Transverse colon (tissue), 4 donors: ENCODE measurements around the gene SETX. TPM values are rescaled to one million over a fixed set of nuclear protein-coding genes. Genes with fewer than 3 reads are reported as not detected.

Experiments used
- DNase-seq: peaks from one replicate; pipeline ENCODE4 v3.0.0-alpha.2; 2019
- H3K27ac ChIP-seq, 4 donors: fragments of 200-600 bp; sonication (generic); 2 replicates each; pipeline ENCODE4 v1.5.1; 2016 to 2018; ENCODE audit warnings: inconsistent platforms in 4 of 4
- H3K27me3 ChIP-seq: fragments of 200-600 bp; sonication (generic); 2 replicates; pipeline ENCODE4 v1.5.1; 2017; ENCODE audit warnings: inconsistent platforms
- H3K36me3 ChIP-seq, 4 donors: fragments of 200-600 bp; sonication (generic); 2 replicates each; pipeline ENCODE4 v1.5.1; 2017 to 2019; ENCODE audit warnings: inconsistent platforms in 4 of 4
- H3K4me1 ChIP-seq, 4 donors: fragments of 200-600 bp; sonication (generic); 2 replicates each; pipeline ENCODE4 v1.5.1; 2017 to 2020; ENCODE audit warnings: inconsistent platforms in 4 of 4
- H3K4me3 ChIP-seq, 4 donors: fragments of 200-600 bp; sonication (generic); 1 replicate in 1 of 4; 2 replicates in 3 of 4; pipeline versions ENCODE4 v1.5.1 to v1.6.1; 2017 to 2019; ENCODE audit warnings: inconsistent platforms in 4 of 4
- H3K9me3 ChIP-seq, 2 donors: fragments of 200-600 bp; sonication (generic); 2 replicates each; pipeline ENCODE4 v1.5.1; 2017 to 2019; ENCODE audit warnings: inconsistent platforms in 2 of 2
- EP300 ChIP-seq: sonication (generic); formaldehyde crosslinking; IDR thresholded peaks from one replicate; pipeline ENCODE4 v1.6.1; 2017; ENCODE audit warnings: antibody characterized with exemption, low read depth
- POLR2A ChIP-seq: fragments of 450-650 bp; IDR thresholded peaks from one replicate; pipeline ENCODE4 v1.6.1; 2016; ENCODE audit warnings: antibody characterized with exemption, mild to moderate bottlenecking, moderate library complexity
- POLR2AphosphoS5 ChIP-seq, 3 donors: sonication (generic); formaldehyde crosslinking; IDR thresholded peaks; one replicate each; pipeline ENCODE4 v1.6.1; 2016; ENCODE audit warnings: antibody characterized with exemption in 3 of 3
- WGBS, 2 donors: methylation state at CpG; one replicate each; pipeline ENCODE4 v1.1.5; 2018; ENCODE audit warnings: low coverage in 1 of 2; 5-methylcytosine and 5-hydroxymethylcytosine counted together
- in situ Hi-C, 4 donors: fragments of 200-750 bp; cut with MboI; loops; one replicate each; pipeline versions ENCODE4 v1.15.0 to v1.15.1; 2017; ENCODE audit warnings: low sequenced_read_pairs in 3 of 4, low pct_ligation_motif_present in 1 of 4, low pct_unique_long_range_greater_than_20kb in 1 of 4
- intact Hi-C: fragments of 100-400 bp; cut with DNase I; formaldehyde crosslinking; loops from one replicate; pipeline ENCODE4 v1.15.1; 2023; ENCODE audit warnings: low total_unique reads
- total RNA-seq, 4 donors: library from RNA; depleted of rRNA; stranded (reverse); fragments of >200 nt; gene quantifications; one replicate each; pipeline ENCODE4 v1.1.0, GENCODE V29; 2016
- TF ChIP-seq, protein P1 (sequence below), 5 experiments: fragments of 200-600 bp in 3 of 5; fragments of 450-650 bp in 2 of 5; sonication (generic) in 3 of 5; IDR thresholded peaks; 1 replicate in 2 of 5; 2 replicates in 3 of 5; pipeline ENCODE4 v1.5.1; 2016 to 2017; ENCODE audit warnings: antibody characterized with exemption in 5 of 5, inconsistent platforms in 3 of 5, mild to moderate bottlenecking in 2 of 5, moderate library complexity in 1 of 5

The SETX gene
- total RNA-seq, 4 donors from 2014 or later: 27.7 to 70.5 (median 48.5) TPM

- Histone ChIP-seq H3K36me3 (no peaks in the 10 kb centered on the region), H3K27ac (no peak overlapping the region), H3K9me3 (no peaks in the 10 kb centered on the region), H3K27me3 (peaks cover 26% of the 10 kb centered on the region), H3K4me1 (no peaks in the 10 kb centered on the region), H3K4me3 (no peak overlapping the region)
- intact Hi-C loops: loop anchor here (5.0 kb wide), 1 partner anchor 62 kb away; no protein-coding TSS in a partner anchor
- in situ Hi-C loops: no loop called here
- no peak for DNase-seq
- 74 to 89% methylated on average over 4 to 12 of the region's 12 CpGs for WGBS, 2 donors
- TF ChIP-seq POLR2AphosphoS5 (IDR thresholded peaks at IDR 0.05) (no peak), EP300 (no peak), POLR2A (no peak)
- TF ChIP-seq, protein P1, sequence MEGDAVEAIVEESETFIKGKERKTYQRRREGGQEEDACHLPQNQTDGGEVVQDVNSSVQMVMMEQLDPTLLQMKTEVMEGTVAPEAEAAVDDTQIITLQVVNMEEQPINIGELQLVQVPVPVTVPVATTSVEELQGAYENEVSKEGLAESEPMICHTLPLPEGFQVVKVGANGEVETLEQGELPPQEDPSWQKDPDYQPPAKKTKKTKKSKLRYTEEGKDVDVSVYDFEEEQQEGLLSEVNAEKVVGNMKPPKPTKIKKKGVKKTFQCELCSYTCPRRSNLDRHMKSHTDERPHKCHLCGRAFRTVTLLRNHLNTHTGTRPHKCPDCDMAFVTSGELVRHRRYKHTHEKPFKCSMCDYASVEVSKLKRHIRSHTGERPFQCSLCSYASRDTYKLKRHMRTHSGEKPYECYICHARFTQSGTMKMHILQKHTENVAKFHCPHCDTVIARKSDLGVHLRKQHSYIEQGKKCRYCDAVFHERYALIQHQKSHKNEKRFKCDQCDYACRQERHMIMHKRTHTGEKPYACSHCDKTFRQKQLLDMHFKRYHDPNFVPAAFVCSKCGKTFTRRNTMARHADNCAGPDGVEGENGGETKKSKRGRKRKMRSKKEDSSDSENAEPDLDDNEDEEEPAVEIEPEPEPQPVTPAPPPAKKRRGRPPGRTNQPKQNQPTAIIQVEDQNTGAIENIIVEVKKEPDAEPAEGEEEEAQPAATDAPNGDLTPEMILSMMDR (IDR thresholded peaks at IDR 0.05): no peak
Measured at GRCh38 chr9:132234535-132234934, 120.3 kb downstream of the SETX start.

GRCh38 chr9:132233138-132233537, 121.6 kb downstream of the SETX start:
- Histone ChIP-seq H3K27ac (no peak overlapping the region), H3K4me3 (no peak overlapping the region), H3K4me1 (no peaks in the 10 kb centered on the region), H3K9me3 (no peaks in the 10 kb centered on the region), H3K27me3 (peaks cover 26% of the 10 kb centered on the region), H3K36me3 (no peaks in the 10 kb centered on the region)
- in situ Hi-C loops: no loop called here
- no peak for DNase-seq
- 48% methylated on average over 3 of the region's 3 CpGs; no CpG with 5 or more reads in 1 of the 2 donors for WGBS, 2 donors
- TF ChIP-seq POLR2A (no peak), EP300 (no peak), POLR2AphosphoS5 (IDR thresholded peaks at IDR 0.05) (no peak)
- TF ChIP-seq, protein P1 (IDR thresholded peaks at IDR 0.05): no peak
- intact Hi-C loops: loop anchor here (5.0 kb wide), 1 partner anchor 61 kb away; no protein-coding TSS in a partner anchor

DNA sequence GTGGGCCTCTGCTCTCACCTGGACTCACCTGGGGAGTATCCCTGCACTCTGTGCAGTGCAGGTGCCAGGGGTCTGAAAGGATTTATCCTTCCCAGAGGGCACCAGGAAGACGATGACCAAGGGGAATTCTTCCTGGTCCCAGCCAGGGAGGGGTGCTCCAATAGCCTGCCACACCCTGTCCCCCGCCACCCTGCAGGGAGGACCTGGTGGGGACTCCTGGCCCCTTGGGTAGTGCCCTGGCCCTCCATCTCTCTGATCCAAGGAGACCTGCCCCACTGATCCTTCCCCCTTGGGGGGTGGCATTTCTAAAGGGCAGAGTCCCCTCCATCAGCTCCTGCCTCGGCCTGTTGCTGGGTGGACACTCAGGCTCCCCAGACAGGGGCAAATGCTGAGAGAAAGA, 122.3 kb downstream of the SETX start:
- intact Hi-C loops: loop anchor here (5.0 kb wide), 1 partner anchor 60 kb away; no protein-coding TSS in a partner anchor
- Histone ChIP-seq H3K4me3 (no peak overlapping the region), H3K4me1 (no peaks in the 10 kb centered on the region), H3K36me3 (no peaks in the 10 kb centered on the region), H3K27ac (no peak overlapping the region), H3K27me3 (peaks cover 26% of the 10 kb centered on the region), H3K9me3 (no peaks in the 10 kb centered on the region)
- no peak for TF ChIP-seq POLR2AphosphoS5 (IDR thresholded peaks at IDR 0.05)
- no peak for DNase-seq
- WGBS, 2 donors: 60% methylated on average over 3 of the region's 3 CpGs; no CpG with 5 or more reads in 1 of the 2 donors
- in situ Hi-C loops: no loop called here

GRCh38 chr9:132231019-132231701, 123.6 kb downstream of the SETX start:
- TF ChIP-seq POLR2AphosphoS5 (IDR thresholded peaks at IDR 0.05): no peak
- no peak for TF ChIP-seq POLR2A
- TF ChIP-seq, protein P1 (IDR thresholded peaks at IDR 0.05): no peak
- no peak for TF ChIP-seq EP300
- Histone ChIP-seq H3K36me3 (no peaks in the 10 kb centered on the region), H3K27me3 (peaks cover 26% of the 10 kb centered on the region), H3K4me1 (no peaks in the 10 kb centered on the region), H3K27ac (no peak overlapping the region), H3K4me3 (no peak overlapping the region), H3K9me3 (no peaks in the 10 kb centered on the region)
- no peak for DNase-seq
- in situ Hi-C loops: no loop called here
- WGBS, 2 donors: 60% methylated on average over 18 of the region's 20 CpGs; no CpG with 5 or more reads in 1 of the 2 donors
- intact Hi-C loops: loop anchor here (5.0 kb wide), 1 partner anchor 59 kb away; no protein-coding TSS in a partner anchor
